ENCODE measurements around the gene RINL.
"Not testable (repeated sequence)": the region's sequence is repeated elsewhere in the genome, so short reads cannot be mapped to it uniquely, and the experiment has no call there.

The RINL gene

DNA sequence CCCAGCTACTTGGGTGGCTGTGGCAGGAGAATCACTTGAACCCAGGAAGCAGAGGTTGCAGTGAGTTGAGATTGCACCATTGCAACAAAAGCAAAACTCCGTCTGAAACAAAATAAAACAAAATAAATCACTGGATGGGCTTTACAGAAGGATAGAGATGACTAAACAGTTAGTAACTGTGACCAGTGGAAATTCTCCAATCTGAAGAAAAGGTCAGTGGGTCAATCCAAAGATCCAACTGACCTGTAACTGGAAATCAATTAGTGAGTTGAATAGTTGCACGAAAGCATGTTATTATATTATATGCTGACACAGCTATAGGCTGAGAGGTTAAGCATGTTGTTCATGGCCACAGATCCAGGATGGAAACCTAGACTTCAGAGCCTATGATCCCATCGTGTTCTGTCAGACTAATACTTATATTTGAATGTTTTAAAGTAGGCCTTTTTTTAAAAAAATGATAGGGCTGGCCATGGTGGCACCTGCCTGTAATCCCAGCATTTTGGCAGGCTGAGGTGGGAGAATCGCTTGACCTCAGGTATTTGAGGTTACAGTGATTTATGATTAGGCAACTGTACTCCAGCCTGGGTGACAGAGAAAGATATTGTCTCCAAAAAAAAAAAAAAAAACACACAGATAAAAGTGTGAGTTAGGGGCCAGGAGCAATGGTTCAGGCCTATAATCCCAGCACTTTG lies 47.9 kb downstream of the RINL start:
- no peak overlapping the region for H3K4me3 ChIP-seq (ENCODE audit: low read depth, low read length)
- H3K36me3 ChIP-seq (ENCODE audit: control insufficient read depth, insufficient read depth, low read length) = no peaks in the 10 kb centered on the region

GRCh38 chr19:38829203-38829602 lies 48.9 kb downstream of the RINL start:
- not testable (repeated sequence) for H3K4me1 ChIP-seq; H3K4me3 ChIP-seq (ENCODE audit: low read depth, low read length)

More for the DNA sequence above, 47.9 kb downstream of the RINL start:
- peaks cover 7% of the 10 kb centered on the region for H3K4me1 ChIP-seq
- H3K9me3 ChIP-seq (ENCODE audit: control insufficient read depth, low read length) = no peaks in the 10 kb centered on the region
- H2AFZ ChIP-seq = no peak overlapping the region
- no peak overlapping the region for H3K4me2 ChIP-seq (ENCODE audit: low read length)
- TF ChIP-seq, protein P1, sequence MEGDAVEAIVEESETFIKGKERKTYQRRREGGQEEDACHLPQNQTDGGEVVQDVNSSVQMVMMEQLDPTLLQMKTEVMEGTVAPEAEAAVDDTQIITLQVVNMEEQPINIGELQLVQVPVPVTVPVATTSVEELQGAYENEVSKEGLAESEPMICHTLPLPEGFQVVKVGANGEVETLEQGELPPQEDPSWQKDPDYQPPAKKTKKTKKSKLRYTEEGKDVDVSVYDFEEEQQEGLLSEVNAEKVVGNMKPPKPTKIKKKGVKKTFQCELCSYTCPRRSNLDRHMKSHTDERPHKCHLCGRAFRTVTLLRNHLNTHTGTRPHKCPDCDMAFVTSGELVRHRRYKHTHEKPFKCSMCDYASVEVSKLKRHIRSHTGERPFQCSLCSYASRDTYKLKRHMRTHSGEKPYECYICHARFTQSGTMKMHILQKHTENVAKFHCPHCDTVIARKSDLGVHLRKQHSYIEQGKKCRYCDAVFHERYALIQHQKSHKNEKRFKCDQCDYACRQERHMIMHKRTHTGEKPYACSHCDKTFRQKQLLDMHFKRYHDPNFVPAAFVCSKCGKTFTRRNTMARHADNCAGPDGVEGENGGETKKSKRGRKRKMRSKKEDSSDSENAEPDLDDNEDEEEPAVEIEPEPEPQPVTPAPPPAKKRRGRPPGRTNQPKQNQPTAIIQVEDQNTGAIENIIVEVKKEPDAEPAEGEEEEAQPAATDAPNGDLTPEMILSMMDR (IDR thresholded peaks at IDR 0.05) = no peak
- H3K27ac ChIP-seq = no peak overlapping the region
- H3K27me3 ChIP-seq (ENCODE audit: control insufficient read depth, insufficient read depth, low read length) = no peaks in the 10 kb centered on the region
- H3K9ac ChIP-seq = no peak overlapping the region
- peaks cover 8% of the 10 kb centered on the region for H3K79me2 ChIP-seq

DNA sequence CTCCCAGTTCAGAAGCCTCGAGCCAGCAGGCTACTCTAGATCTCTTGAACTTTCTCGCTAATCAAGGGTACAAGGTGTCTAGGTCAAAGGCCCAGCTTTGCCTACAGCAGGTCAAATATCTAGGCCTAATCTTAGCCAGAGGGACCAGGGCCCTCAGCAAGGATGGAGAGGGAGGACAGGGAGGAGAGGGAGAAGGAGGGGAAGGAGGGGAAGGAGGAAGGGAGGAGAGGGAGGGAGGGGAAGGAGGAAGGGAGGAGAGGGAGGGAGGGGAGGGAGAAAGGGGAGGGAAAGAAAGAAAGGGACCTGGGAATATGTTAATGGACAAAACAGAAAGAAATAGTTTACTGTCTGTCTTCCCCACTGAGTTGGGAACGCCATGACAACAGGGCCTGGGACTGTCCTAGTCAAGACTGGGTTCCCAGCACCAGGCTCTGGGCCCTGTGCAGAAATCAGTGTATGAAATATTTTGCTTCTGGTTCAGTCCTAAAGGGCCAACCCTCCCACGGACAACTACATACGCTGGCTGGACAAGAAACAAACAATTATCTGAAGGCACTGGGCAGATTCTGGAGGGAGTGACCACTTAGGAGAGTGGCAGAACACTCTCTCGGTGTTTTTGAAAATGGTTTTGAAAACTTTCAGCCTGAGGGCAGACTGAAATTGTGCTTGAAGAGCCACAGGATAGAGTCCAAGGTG lies 51.1 kb downstream of the RINL start:
- TF ChIP-seq, protein P1 (IDR thresholded peaks at IDR 0.05) = no peak
- Histone ChIP-seq H3K9ac (no peak overlapping the region), H3K79me2 (peaks cover 16% of the 10 kb centered on the region), H3K36me3 (ENCODE audit: control insufficient read depth, insufficient read depth, low read length) (no peaks in the 10 kb centered on the region), H2AFZ (no peak overlapping the region), H3K27ac (no peak overlapping the region), H3K27me3 (ENCODE audit: control insufficient read depth, insufficient read depth, low read length) (no peaks in the 10 kb centered on the region), H3K4me3 (ENCODE audit: low read depth, low read length) (no peak overlapping the region), H3K4me1 (peaks cover 7% of the 10 kb centered on the region), H3K9me3 (ENCODE audit: control insufficient read depth, low read length) (no peaks in the 10 kb centered on the region), H3K4me2 (ENCODE audit: low read length) (no peak overlapping the region)

More at GRCh38 chr19:38829203-38829602, 48.9 kb downstream of the RINL start:
- not testable (repeated sequence) for H2AFZ ChIP-seq; H3K9ac ChIP-seq; H3K27me3 ChIP-seq (ENCODE audit: control insufficient read depth, insufficient read depth, low read length); H3K4me2 ChIP-seq (ENCODE audit: low read length); H3K27ac ChIP-seq; H3K9me3 ChIP-seq (ENCODE audit: control insufficient read depth, low read length); H3K36me3 ChIP-seq (ENCODE audit: control insufficient read depth, insufficient read depth, low read length)
- H3K79me2 ChIP-seq = peaks cover 12% of the 10 kb centered on the region

- not testable (repeated sequence) for H3K27ac ChIP-seq; H3K4me2 ChIP-seq (ENCODE audit: low read length); H3K4me3 ChIP-seq (ENCODE audit: low read depth, low read length); H3K27me3 ChIP-seq (ENCODE audit: control insufficient read depth, insufficient read depth, low read length); H3K9ac ChIP-seq; H3K9me3 ChIP-seq (ENCODE audit: control insufficient read depth, low read length); H2AFZ ChIP-seq; H3K4me1 ChIP-seq; H3K36me3 ChIP-seq (ENCODE audit: control insufficient read depth, insufficient read depth, low read length)
- H3K79me2 ChIP-seq = peaks cover 16% of the 10 kb centered on the region
Observed at GRCh38 chr19:38825936-38826335, 52.1 kb downstream of the RINL start.

- not testable (repeated sequence) for H3K4me2 ChIP-seq (ENCODE audit: low read length); H3K4me3 ChIP-seq (ENCODE audit: low read depth, low read length); H3K27ac ChIP-seq; H3K9me3 ChIP-seq (ENCODE audit: control insufficient read depth, low read length); H3K9ac ChIP-seq; H2AFZ ChIP-seq; H3K27me3 ChIP-seq (ENCODE audit: control insufficient read depth, insufficient read depth, low read length); H3K36me3 ChIP-seq (ENCODE audit: control insufficient read depth, insufficient read depth, low read length); H3K4me1 ChIP-seq
- H3K79me2 ChIP-seq = peaks cover 12% of the 10 kb centered on the region
Observed at GRCh38 chr19:38821230-38821825, 56.7 kb downstream of the RINL start.

GRCh38 chr19:38819231-38819920 lies 58.7 kb downstream of the RINL start:
- Histone ChIP-seq H3K4me2 (ENCODE audit: low read length) (no peak overlapping the region), H3K9ac (no peak overlapping the region), H3K27ac (no peak overlapping the region), H3K4me1 (no peaks in the 10 kb centered on the region), H3K79me2 (peaks cover 4% of the 10 kb centered on the region), H2AFZ (no peak overlapping the region), H3K36me3 (ENCODE audit: control insufficient read depth, insufficient read depth, low read length) (no peaks in the 10 kb centered on the region), H3K9me3 (ENCODE audit: control insufficient read depth, low read length) (no peaks in the 10 kb centered on the region), H3K4me3 (ENCODE audit: low read depth, low read length) (no peak overlapping the region), H3K27me3 (ENCODE audit: control insufficient read depth, insufficient read depth, low read length) (no peaks in the 10 kb centered on the region)
- TF ChIP-seq, protein P1 (IDR thresholded peaks at IDR 0.05) = no peak

All from parathyroid adenoma (tissue), 2 donors.